Stimulated activated memory B cell treated with anti-CD40 and anti-IgM and Interleukin-4, amounts not matched to agents 10 μg/mL and 1 μg/mL and 100 μg/mL, for 72 hours (primary cell): Measurements from ENCODE around the gene NCOA5.

Source experiments
- ATAC-seq: fragments of 150-1000 bp; cut with Tn5 transposase; 2 replicates; pipeline ENCODE4 v1.10.0; 2021
- H3K27ac Mint-ChIP-seq: one replicate; pipeline ENCODE4 v1.8.0; 2022; ENCODE audit warnings: mild to moderate bottlenecking, mixed read lengths
- H3K27me3 Mint-ChIP-seq: one replicate; pipeline ENCODE4 v1.8.0; 2022; ENCODE audit warnings: mixed read lengths
- H3K36me3 Mint-ChIP-seq: one replicate; pipeline ENCODE4 v1.8.0; 2022; ENCODE audit warnings: mixed read lengths
- H3K4me1 Mint-ChIP-seq: one replicate; pipeline ENCODE4 v1.8.0; 2022; ENCODE audit warnings: mixed read lengths
- H3K4me3 Mint-ChIP-seq: one replicate; pipeline ENCODE4 v1.8.0; 2022; ENCODE audit warnings: mild to moderate bottlenecking, moderate library complexity, mixed read lengths
- H3K9me3 Mint-ChIP-seq: one replicate; pipeline ENCODE4 v1.8.0; 2022; ENCODE audit warnings: mixed read lengths

Gene NCOA5

GRCh38 chr20:46089417-46090388 is at the start of gene NCOA5:
Gene NCOA5 (minus strand): TSS chr20:46089962. CDS start chr20:46079424, 10,538 bp downstream.
- Mint-ChIP-seq H3K36me3 (no peaks in the 10 kb centered on the region), H3K4me3 (peak within 1 kb of the TSS; percentile 87), H3K27me3 (no peaks in the 10 kb centered on the region), H3K4me1 (peaks cover 44% of the 10 kb centered on the region), H3K27ac (peak within 1 kb of the TSS; percentile 89), H3K9me3 (no peaks in the 10 kb centered on the region)
- peak; percentile 97 for ATAC-seq

GRCh38 chr20:46139266-46139889 is 49.6 kb upstream of the NCOA5 start:
- Mint-ChIP-seq H3K27me3 (peaks cover 81% of the 10 kb centered on the region), H3K4me3 (no peak overlapping the region), H3K4me1 (peaks cover 26% of the 10 kb centered on the region), H3K36me3 (no peaks in the 10 kb centered on the region), H3K27ac (no peak overlapping the region), H3K9me3 (no peaks in the 10 kb centered on the region)
- no peak for ATAC-seq

- Mint-ChIP-seq H3K4me1 (peaks cover 29% of the 10 kb centered on the region), H3K4me3 (no peak overlapping the region), H3K9me3 (no peaks in the 10 kb centered on the region), H3K27me3 (peaks cover 73% of the 10 kb centered on the region), H3K36me3 (no peaks in the 10 kb centered on the region), H3K27ac (no peak overlapping the region)
- ATAC-seq = no peak
Observed at GRCh38 chr20:46137816-46138215, 48.1 kb upstream of the NCOA5 start.

GRCh38 chr20:46135856-46136633 is 46.3 kb upstream of the NCOA5 start:
- Mint-ChIP-seq H3K9me3 (no peaks in the 10 kb centered on the region), H3K27me3 (peaks cover 56% of the 10 kb centered on the region), H3K4me3 (no peak overlapping the region), H3K27ac (no peak overlapping the region), H3K36me3 (no peaks in the 10 kb centered on the region), H3K4me1 (peaks cover 47% of the 10 kb centered on the region)
- no peak for ATAC-seq

GRCh38 chr20:46134716-46135115 is 45.0 kb upstream of the NCOA5 start:
- no peak overlapping the region for H3K27ac Mint-ChIP-seq
- H3K4me1 Mint-ChIP-seq = peaks cover 53% of the 10 kb centered on the region
- H3K36me3 Mint-ChIP-seq = no peaks in the 10 kb centered on the region
- no peak for ATAC-seq
- H3K4me3 Mint-ChIP-seq = no peak overlapping the region
- no peaks in the 10 kb centered on the region for H3K9me3 Mint-ChIP-seq
- peaks cover 44% of the 10 kb centered on the region for H3K27me3 Mint-ChIP-seq

- Mint-ChIP-seq H3K9me3 (no peaks in the 10 kb centered on the region), H3K36me3 (peaks cover 1% of the 10 kb centered on the region), H3K4me1 (peaks cover 55% of the 10 kb centered on the region), H3K4me3 (no peak overlapping the region), H3K27me3 (peaks cover 38% of the 10 kb centered on the region), H3K27ac (no peak overlapping the region)
- ATAC-seq = no peak
Observed at GRCh38 chr20:46133886-46134654, 44.3 kb upstream of the NCOA5 start.

- Mint-ChIP-seq H3K4me3 (no peak overlapping the region), H3K9me3 (no peaks in the 10 kb centered on the region), H3K36me3 (peaks cover 15% of the 10 kb centered on the region), H3K27me3 (peaks cover 29% of the 10 kb centered on the region), H3K27ac (no peak overlapping the region), H3K4me1 (peaks cover 69% of the 10 kb centered on the region)
- ATAC-seq = peak; percentile 84
Observed at GRCh38 chr20:46132705-46133120, 43.0 kb upstream of the NCOA5 start.

- H3K9me3 Mint-ChIP-seq = no peaks in the 10 kb centered on the region
- H3K4me1 Mint-ChIP-seq = peaks cover 73% of the 10 kb centered on the region
- peak overlapping the region; percentile 73 for H3K27ac Mint-ChIP-seq
- no peak overlapping the region for H3K4me3 Mint-ChIP-seq
- no peak for ATAC-seq
- H3K36me3 Mint-ChIP-seq = peaks cover 25% of the 10 kb centered on the region
- H3K27me3 Mint-ChIP-seq = peaks cover 19% of the 10 kb centered on the region
Observed at GRCh38 chr20:46131396-46131795, 41.6 kb upstream of the NCOA5 start.

- H3K9me3 Mint-ChIP-seq = no peaks in the 10 kb centered on the region
- H3K27me3 Mint-ChIP-seq = peaks cover 10% of the 10 kb centered on the region
- no peak overlapping the region for H3K4me3 Mint-ChIP-seq
- peaks cover 73% of the 10 kb centered on the region for H3K4me1 Mint-ChIP-seq
- ATAC-seq = peak; percentile 47
- peaks cover 34% of the 10 kb centered on the region for H3K36me3 Mint-ChIP-seq
- peak overlapping the region; percentile 73 for H3K27ac Mint-ChIP-seq
Observed at GRCh38 chr20:46130534-46130933, 40.8 kb upstream of the NCOA5 start.

GRCh38 chr20:46129955-46130481 is 40.3 kb upstream of the NCOA5 start:
- Mint-ChIP-seq H3K4me1 (peaks cover 77% of the 10 kb centered on the region), H3K9me3 (no peaks in the 10 kb centered on the region), H3K4me3 (peak overlapping the region; percentile 39), H3K36me3 (peaks cover 38% of the 10 kb centered on the region), H3K27me3 (peaks cover 7% of the 10 kb centered on the region), H3K27ac (peak overlapping the region; percentile 73)
- peak; percentile 54 for ATAC-seq

- H3K4me1 Mint-ChIP-seq = peaks cover 89% of the 10 kb centered on the region
- H3K36me3 Mint-ChIP-seq = peaks cover 50% of the 10 kb centered on the region
- ATAC-seq = no peak
- H3K27me3 Mint-ChIP-seq = no peaks in the 10 kb centered on the region
- no peaks in the 10 kb centered on the region for H3K9me3 Mint-ChIP-seq
- H3K4me3 Mint-ChIP-seq = no peak overlapping the region
- H3K27ac Mint-ChIP-seq = no peak overlapping the region
Observed at GRCh38 chr20:46128310-46129151, 38.8 kb upstream of the NCOA5 start.

- Mint-ChIP-seq H3K27me3 (no peaks in the 10 kb centered on the region), H3K27ac (peak overlapping the region; percentile 35), H3K36me3 (peaks cover 57% of the 10 kb centered on the region), H3K4me1 (peaks cover 93% of the 10 kb centered on the region), H3K4me3 (no peak overlapping the region), H3K9me3 (no peaks in the 10 kb centered on the region)
- no peak for ATAC-seq
Observed at GRCh38 chr20:46127396-46128010, 37.7 kb upstream of the NCOA5 start.

- H3K27ac Mint-ChIP-seq = peak overlapping the region; percentile 23
- no peak overlapping the region for H3K4me3 Mint-ChIP-seq
- peaks cover 66% of the 10 kb centered on the region for H3K36me3 Mint-ChIP-seq
Observed at GRCh38 chr20:46126440-46127056, 36.8 kb upstream of the NCOA5 start.

More at GRCh38 chr20:46126440-46127056, 36.8 kb upstream of the NCOA5 start:
- H3K4me1 Mint-ChIP-seq = peaks cover 93% of the 10 kb centered on the region
- no peaks in the 10 kb centered on the region for H3K9me3 Mint-ChIP-seq
- no peak for ATAC-seq
- no peaks in the 10 kb centered on the region for H3K27me3 Mint-ChIP-seq
